Upper lobe of left lung (tissue), 4 donors: ENCODE measurements around the gene SHD.

Experiments used
- CTCF ChIP-seq, 6 experiments: fragments of 450-650 bp in 4 of 6; fragments of 200-600 bp in 2 of 6; sonication (generic) in 2 of 6; IDR thresholded peaks; one replicate each; pipeline ENCODE4 v1.5.1; 2016 to 2019; ENCODE audit warnings: antibody characterized with exemption in 6 of 6
- POLR2A ChIP-seq, 4 donors: fragments of 450-650 bp; IDR thresholded peaks; one replicate each; pipeline ENCODE4 v1.5.1; 2016 to 2017; ENCODE audit warnings: antibody characterized with exemption in 4 of 4, mild to moderate bottlenecking in 2 of 4

GRCh38 chr19:4277191-4277696 lies 1.8 kb upstream of the SHD start:
- TF ChIP-seq CTCF (IDR thresholded peaks at IDR 0.05) (no peak), POLR2A (IDR thresholded peaks at IDR 0.05) (no peak)
